ENCODE data around the gene PIAS4.
A peak's percentile ranks its signal among the peaks of the same experiment; 100 is the strongest.
"Not testable (repeated sequence)": the region's sequence is repeated elsewhere in the genome, so short reads cannot be mapped to it uniquely, and the experiment has no call there.

Gene PIAS4

GRCh38 chr19:3998667-3999412 is 8.7 kb upstream of the PIAS4 start:
- not testable (repeated sequence) for DNase-seq

DNA sequence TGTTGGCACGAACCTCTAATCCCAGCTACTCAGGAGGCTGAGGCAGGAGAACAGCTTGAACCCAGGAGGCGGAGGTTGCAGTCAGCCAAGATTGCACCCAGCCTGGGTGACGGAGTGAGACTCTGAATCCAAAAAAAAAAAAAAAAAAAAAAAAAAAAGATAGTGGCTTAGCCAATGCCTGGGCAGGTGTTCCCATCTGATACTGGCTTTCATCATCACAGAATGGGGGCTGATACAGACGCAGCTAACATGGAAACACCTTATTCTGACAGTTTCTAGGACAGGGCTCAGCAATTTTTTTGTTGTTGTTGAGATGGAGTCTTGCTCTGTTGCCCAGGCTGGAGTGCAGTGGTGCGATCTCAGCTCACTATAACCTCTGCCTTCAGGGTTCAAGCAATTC is 6.7 kb upstream of the PIAS4 start:
- not testable (repeated sequence) for DNase-seq

DNA sequence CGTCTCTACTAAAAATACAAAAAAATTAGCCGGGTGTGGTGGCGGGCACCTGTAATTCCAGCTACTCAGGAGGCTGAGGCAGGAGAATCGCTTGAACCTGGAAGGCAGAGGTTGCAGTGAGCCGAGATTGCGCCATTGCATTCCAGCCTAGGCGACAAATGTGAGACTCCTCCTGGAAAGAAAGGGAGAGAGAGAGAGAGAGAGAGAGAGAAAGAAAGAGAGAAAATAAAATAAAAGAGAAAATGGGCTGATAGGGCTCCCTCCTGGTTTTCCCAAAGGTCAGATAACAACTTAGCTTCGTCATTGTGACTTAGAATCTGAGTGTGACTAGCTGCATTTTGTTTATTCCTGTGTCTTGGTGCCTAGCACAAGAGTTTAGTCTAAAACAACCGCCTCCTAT is 2.1 kb upstream of the PIAS4 start:
- DNase-seq, result not testable (repeated sequence)

- DNase-seq, result peak; percentile 7
Observed at GRCh38 chr19:4007836-4008539, 452 bp downstream of the PIAS4 start.

DNA sequence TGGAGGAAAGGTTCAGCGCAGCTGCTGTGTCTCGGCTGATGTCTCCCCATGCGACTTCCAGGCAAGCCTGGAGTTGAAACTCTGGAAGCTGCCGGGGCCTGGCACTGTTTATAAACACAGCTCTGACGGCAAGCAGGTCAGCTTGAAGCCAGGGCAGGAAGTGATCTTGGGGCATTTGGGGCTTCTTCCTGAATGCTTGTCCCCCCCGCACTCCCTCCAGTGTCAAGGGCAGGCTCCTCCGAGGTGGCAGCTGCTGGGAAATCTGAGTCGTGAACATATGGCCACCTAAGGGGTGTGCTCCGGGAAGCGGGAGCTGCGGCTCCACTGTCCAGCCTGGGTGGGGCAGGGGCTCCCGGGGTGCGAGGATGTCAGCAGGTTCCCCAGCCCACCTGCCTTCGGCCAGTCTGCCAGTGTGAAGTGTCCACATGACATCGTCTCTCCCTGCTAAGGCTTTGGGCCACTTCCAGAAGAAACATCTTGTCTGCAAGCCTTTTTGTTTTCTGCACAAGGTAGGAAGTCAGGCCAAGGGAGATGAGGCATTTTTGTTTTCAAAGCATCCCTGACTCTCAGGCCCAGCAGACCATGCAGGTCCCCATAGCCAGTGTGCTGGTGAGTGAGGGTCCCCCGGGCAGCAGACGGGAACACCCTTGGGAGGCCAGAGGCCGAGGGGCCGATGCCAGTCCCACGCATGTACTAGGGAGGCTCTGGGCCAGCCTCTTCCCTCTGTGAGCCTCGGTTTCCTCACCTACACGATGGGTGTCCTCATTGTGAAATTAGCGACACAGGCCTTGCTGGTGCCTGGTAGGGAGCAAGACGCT is 2.7 kb downstream of the PIAS4 start:
- no peak for DNase-seq

DNA sequence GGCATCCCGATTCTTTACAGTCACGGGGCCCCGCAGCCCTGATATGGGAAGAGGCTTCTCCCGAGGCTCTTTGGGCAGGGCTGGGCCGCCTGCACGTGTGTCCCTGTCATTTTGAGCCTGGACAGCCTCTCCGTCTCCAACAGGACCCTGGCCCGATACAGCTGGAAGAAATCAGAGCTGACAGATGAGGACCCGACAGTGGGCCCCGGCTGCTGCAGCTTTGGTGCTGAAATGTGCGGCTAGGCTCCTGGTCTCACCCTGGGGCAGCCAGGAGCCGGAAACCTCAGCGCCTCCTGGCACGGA is 3.2 kb downstream of the PIAS4 start:
- DNase-seq, result no peak

DNA sequence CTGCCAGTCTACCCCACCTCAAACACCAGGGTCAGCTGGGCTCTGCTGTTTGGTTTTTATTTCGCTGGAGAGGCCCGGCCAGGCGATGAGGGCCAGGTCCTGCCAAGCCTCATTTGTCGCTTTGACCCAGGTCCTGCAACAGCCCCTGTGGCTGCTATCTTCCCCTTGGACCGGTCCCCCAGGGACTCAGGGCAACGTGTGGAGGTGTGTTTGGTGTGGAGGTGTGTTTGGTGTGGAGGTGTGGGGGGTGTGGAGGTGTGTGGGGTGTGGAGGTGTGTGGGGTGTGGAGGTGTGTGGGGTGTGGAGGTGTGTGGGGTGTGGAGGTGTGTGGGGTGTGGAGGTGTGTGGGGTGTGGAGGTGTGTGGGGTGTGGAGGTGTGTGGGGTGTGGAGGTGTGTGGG is 3.9 kb downstream of the PIAS4 start:
- not testable (repeated sequence) for DNase-seq

- DNase-seq, result no peak
Observed at GRCh38 chr19:4012092-4012974, 4.8 kb downstream of the PIAS4 start.

- DNase-seq, result no peak
Observed at GRCh38 chr19:4012975-4013634, 5.6 kb downstream of the PIAS4 start.

DNA sequence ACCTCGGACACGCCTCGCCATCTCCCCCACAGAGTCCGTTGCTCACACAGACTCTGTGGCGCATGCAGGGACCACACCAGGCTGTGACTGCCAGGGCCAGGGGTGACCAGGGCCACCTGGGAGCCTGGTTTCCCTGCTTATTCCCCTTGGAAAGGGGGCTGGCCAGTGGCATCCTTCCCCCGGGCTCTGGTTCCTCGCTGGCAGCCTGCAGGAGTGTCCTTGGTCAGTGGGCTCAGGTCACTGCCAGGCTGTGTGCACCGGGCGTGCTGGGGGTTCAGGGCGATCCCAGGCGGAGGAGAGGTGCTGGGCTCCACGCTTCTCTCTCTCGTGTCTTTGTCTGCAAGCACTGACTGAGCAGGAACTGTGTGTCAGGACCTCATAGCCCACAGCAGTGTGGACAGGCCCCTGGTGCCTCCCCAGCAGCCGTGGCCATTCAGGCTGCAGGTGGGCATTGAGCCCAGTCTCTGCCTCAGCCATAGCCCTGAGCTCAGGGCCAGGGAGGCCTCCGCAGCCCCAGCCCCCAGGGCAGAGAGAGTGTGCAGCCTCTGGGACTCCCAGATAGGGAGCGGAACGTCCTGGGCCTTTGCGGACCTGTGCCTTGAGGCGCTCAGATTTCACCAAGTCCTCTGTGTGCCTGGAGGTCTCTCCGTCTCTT is 6.5 kb downstream of the PIAS4 start:
- DNase-seq, result no peak

- no peak for DNase-seq
Observed at GRCh38 chr19:4014541-4015491, 7.3 kb downstream of the PIAS4 start.

GRCh38 chr19:4015705-4016402 is 8.3 kb downstream of the PIAS4 start:
- no peak for DNase-seq

- no peak for DNase-seq
Observed at GRCh38 chr19:4016486-4016885, 8.9 kb downstream of the PIAS4 start.

GRCh38 chr19:4016903-4017638 is 9.5 kb downstream of the PIAS4 start:
- no peak for DNase-seq

DNA sequence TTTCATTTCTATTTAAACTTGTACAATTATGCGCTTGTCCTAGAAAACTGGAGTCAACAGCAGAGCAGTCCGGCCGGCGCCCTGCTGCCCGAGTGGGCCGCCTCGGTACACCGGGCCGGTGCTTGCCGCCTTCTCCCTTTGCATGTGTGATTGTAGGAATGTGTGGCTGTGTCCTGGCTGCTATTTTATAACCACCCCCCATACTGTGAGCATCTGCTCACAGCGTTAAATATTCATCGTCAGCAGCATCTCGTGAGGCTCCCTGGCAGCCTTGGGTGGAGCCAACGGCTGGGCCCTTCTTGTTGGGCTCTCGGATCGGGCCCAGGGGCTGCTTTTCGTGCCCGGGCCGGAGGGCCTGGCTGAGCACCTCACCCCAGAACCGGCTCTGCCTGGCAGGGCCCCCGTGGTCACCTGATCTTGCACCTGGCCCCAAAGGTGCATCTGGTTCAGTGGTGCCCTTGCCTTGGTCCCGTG is 10.6 kb downstream of the PIAS4 start:
- no peak for DNase-seq

GRCh38 chr19:4018775-4019504 is 11.4 kb downstream of the PIAS4 start:
- DNase-seq, result no peak

DNA sequence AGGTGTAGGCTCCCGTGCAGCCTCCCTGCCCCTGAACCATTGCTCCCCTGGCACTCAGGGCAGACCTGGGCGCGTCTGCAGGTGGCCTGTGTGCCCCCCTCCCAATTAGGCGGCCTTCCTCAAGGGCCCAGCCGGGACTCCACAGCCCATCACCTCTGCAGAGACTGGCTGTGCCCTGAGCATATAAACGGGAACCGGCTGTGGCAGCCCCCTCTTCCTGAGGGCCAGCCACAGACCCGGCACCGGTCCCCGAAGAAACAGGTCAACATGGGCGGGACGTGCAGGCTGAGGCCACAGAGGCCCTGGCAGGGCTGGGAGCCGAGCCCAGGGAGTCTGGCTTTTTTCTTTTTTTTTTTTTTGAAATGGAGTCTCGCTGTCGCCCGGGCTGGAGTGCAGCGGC is 12.0 kb downstream of the PIAS4 start:
- no peak for DNase-seq

Data from RPMI8226 (cell line).